Glomerular endothelial cell (primary cell): Measurements from ENCODE around the gene DDO. TPM values are rescaled to one million over a fixed set of nuclear protein-coding genes. Genes with fewer than 3 reads are reported as not detected.
"Not testable (repeated sequence)": the region's sequence is repeated elsewhere in the genome, so short reads cannot be mapped to it uniquely, and the experiment has no call there.

ENCODE experiments used
- DNase-seq: peaks from one replicate; pipeline ENCODE4 v3.0.0-alpha.2; 2011; ENCODE audit warnings: low read depth, low spot score; ENCODE audit errors: extremely low read depth
- total RNA-seq: library from RNA; depleted of rRNA; stranded (reverse); fragments of >200 nt; gene quantifications from 2 replicates; pipeline ENCODE4 v1.2.3, GENCODE V29; 2015

The DDO gene
- total RNA-seq, 1 donor from 2014 or later, result 0.53 TPM

DNA sequence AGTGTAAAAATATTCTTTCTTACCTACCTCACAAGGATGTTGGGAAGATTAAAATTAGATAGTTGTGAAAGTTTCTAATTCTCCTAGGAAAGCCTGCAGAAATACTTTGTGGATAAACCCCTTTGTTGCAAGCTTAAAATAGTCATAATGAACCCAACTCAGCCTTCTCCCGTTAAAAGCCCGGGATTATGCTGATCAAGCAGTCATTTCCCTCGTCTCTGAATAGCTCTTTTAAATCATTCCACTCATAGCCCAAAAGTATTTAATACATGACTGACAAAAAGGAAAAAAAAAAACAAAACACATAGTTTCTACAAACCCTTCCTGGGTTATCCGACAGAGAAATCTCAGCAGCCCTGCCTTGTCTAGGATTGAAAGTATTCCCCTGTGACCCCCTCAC, 46.3 kb downstream of the DDO start:
- DNase-seq, result no peak

DNA sequence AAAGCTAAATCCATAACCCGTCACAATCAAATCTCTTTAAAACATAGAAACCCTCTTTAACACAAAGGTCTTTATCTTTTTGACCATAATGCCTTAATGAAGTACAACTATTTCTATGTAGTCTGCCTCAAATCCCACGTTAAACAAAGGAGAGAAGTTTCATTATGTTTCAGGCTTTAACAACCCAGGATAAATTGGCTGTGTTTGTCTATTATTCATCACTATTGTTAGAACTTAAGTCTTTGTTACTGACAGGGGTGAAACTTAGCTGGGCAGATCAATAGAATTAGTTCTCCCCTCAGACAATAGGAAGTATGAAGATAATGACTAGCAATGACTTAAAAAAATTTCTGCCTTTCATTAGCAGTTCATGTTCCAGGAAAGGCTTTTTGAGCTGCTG, 47.1 kb downstream of the DDO start:
- no peak for DNase-seq

DNA sequence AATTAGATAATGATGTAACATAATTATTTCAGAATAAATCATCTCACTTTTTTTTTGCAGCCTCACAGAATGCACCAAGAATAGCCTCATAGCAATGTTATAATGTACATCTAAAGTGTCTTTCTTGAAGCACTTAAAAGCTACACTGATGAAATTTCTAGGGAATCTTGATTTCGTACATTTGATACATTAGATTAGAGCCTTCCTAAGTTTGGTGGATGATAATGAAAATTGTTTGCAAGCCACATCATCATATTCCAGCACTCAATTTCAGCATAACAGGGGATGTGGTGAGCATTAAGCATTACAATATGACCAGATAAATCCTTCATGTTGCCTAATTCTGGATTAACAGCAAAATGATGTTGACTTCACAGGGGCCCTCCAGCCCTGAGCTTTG, 47.5 kb downstream of the DDO start:
- DNase-seq, result no peak

DNA sequence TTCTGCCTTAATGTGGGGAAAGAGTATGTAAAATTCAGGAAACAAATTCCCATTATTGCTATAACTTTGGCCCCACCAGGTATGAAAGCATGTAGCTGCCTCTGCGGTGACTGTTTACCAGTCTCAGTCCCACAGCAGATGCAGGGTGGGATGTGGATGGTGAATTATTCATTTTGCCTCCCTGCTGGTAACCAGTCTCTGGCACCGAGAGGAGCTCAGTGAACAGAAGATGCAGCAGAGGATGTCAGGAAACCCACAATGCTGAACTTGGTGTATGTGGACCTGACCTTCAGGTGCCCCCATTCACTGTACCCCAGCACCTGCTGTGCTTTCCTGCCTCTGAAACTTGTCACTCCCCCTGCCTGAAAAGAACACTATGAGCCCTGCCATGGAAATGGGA, 48.4 kb downstream of the DDO start:
- no peak for DNase-seq

DNA sequence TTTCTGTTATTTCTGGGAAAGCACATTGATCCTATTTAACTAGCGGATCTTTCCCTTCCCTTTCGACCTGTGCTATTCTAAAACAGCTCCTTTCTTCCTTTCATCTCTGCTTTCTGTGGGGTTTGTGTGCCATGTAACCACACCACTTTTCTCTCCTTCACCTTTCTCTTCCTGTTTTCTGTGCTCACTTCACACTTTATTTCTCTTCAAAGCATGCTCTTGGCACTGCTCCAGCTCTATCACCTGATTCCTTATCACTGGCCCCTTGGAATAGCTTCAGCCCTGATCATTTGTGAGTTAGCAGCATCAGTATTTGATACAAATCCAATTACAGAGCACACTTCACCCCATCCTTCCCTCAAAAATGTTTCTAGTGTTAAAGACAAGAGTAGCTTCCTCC, 49.1 kb downstream of the DDO start:
- DNase-seq, result no peak

DNA sequence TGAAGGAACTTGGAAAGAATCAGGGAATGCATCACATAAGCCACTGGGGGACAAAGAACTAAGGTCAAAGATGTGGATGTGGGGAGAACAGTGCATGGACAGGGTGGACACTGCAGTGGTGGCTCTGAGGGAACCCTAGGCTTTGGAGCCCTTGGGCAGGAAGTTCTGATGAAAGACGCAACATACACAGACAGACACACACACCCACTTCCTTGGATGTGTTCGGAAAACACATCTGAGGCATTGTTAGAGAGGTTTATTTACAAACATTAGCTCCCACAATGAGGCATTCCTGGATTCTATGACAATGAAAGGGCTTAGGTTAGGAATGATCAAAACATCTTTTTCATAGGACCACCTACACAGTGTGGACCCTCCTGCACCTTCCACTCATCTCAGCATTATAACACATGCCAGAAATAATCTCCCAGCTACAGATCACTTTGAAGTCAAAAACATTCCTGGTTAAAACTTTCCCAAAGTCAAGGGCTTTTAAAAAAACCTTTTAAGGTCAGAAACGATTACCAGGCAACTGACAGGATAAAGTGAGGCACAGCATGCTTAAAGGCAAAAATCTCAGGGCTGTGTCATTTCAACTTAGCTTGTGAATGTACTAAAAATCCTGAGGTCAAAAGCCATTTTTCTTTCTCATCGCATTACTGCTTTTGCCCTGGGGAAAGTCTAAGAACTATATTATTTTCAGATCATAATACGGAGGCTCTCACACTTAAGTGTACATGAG, 50.8 kb downstream of the DDO start:
- no peak for DNase-seq

DNA sequence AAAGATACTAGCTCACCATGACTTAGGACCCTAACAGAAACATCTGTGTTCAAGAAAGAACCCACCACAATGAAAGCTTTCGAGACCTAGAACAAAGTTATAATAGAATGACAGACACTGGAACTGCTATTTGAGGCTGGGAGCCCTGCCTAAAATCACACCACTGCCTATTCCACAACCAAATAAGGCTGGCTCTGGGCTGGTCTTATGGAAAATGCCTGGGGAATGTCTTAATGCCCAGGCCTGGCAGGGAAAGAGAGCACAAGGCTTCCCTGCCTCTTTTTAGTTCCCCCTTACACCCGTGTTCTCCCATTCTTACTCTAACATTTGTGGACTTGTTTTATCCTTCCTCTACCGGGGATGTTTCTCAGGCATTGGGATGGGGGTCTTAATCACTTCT, 51.6 kb downstream of the DDO start:
- no peak for DNase-seq

DNA sequence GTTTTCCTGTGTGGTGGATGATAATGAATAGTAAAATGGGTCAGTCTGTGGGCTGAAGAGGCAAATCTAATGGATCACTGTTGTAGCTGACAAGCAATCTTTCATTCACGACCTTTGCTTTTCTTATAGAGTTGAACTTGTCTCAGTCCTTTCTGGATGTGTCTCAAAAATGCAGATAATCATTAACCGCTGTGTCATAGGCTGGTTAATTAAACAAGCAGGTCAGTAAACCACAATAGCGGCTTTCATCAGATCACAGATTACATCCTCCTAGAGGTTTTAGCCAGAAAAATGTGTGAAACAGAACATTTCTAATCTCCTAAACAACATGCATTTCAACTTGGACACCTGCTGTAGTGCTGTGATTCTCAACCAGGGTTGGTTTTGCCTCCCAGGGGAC, 54.7 kb downstream of the DDO start:
- no peak for DNase-seq

DNA sequence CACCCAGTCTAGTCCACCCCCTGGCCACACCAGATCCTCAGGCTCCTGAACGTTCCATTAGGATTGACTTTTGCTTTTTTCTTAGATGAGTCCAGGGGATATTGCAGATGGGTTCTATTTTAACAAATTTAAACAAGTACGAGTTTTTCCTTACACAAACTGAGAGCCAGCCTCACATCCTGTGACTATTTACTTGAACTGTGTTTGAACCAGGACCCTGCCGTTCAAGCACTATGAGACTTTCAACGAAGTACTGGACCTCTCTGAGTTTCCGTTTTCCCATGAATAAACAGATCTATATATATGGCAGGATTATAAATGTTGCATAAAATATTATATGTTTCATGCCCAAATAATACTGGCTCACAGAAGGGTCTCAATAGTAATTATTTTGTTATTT, 55.8 kb downstream of the DDO start:
- no peak for DNase-seq

DNA sequence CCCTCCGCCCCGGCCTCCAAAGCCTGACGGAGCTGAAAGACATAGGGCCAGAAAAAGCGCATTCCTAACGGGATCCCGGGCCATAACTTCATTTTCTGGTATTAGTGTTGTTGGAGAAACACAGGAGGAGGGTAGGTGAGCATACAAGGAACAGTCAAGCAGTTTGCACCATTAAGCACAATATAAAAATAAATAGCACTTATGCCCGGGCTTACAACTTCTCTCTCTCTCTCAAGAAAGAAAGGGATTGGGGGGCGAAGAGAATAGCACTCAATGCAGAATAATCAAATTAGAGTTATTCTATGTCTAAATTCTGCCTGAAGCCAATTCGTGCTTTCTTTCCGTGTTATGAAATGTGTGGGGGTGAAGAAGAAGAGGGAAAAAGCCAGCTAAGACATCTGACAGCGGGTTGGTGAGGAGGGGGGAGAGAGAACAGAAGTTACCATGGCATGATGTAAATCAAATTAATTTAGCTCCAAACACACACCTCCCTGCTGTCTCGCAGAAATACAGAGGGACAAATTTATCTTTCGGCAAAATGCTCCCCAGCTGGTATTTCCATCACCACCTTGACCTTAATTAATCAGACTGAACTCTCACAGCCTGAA, 56.7 kb downstream of the DDO start:
- no peak for DNase-seq

DNA sequence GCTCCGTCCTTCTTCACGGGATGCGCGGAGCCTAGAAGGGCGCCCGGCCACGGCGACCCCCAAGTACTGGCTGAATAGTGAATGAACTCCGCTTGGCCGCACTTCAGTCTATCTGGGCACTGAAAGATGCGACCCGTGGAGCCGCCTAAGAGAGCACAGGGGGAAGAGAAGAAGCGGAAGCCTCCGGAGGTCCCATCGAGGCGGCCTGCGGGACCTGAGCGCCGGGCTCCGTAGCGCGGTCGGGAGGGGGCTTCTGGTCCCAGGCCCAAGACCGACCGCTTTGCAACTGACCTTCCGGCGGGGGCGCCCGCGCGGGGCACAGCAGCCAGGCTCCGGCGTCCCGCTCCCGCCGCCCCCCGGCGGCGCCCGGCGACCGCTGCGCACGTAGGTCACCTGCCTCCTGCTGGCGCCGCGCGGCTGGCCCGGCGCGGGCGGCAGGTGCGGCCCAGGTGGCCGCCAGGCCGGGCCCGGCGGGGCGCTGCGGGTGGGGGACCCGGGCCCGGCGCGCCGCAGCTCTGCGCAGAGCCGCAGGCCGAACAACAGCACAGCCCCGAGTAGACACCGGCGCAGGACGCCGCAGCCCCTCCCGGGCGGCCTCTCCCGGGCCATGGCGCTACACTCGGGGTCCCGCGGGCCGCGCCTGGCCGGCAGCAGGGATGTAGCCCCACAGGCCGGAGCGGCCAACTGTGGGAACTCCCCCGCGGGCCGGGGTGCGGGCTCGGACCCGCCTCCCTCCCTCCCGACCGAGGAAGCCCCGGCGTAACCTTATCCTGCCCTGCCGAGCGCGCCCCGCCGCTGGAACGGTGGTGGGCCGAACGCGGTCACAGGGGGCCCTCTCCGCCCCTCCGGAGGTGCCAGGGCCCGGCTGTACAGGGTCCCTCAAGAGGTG, 57.5 kb downstream of the DDO start, which contains the start of gene METTL24:
TSS of gene METTL24 (minus strand) at position 686 of the 889 bp plus-strand sequence. CDS start at position 609, 77 bp downstream.
- DNase-seq, result no peak

DNA sequence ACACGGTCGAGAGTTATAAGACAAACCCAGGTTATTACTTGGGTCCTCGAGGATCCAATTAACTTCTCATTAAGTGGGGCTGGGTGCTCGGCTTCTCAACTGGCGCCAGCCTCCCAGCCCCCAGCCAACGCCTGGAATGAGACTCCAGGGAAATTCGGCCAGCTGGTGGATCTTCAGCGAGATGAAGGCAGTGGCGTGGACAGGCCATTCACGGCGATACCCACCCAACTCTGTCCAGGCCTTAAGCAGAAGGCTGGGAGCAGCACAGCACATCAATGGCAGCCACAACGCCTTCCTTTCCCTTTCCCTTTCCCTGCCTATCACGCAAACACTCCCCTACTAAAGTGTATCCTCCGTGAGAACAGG, 58.1 kb downstream of the DDO start:
- no peak for DNase-seq

DNA sequence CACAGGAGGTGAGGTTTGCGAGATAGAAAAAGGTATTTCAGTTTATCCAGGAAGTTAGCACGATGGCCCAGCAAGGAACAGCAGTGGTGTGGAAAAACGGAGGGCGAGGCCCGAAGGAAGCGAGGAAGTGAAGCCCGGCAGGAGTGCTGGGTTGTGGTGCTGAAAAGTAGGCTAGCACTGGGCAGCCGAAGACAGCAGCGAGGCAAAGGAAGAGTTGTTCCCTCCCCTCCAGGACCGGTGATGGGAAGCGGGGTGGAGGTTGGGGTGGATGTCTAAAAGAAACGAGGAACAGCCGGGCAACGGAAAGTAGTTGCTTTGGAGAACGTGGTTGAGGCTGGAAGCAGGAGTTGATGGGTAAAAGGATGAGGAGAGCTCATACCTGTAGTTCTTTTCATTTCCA, 58.6 kb downstream of the DDO start:
- no peak for DNase-seq

DNA sequence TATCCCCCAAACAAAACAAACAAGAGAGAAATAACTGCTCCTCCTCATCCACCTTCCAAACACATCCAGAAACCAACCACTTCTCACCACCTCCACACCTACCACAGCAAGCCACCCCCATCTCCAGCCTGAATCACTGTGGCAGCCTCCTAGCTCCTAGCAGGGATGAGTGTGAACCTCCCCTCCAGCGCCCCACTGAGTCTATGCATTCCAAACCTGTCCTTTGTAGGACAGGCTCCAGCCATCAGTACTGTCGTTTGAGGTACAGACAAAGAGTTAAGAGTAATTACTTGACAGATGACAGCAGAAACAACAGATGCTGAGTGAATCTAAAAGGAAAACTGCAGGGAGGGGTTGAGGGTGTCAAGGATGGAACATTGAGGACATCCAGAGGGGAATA, 59.6 kb downstream of the DDO start:
- no peak for DNase-seq

DNA sequence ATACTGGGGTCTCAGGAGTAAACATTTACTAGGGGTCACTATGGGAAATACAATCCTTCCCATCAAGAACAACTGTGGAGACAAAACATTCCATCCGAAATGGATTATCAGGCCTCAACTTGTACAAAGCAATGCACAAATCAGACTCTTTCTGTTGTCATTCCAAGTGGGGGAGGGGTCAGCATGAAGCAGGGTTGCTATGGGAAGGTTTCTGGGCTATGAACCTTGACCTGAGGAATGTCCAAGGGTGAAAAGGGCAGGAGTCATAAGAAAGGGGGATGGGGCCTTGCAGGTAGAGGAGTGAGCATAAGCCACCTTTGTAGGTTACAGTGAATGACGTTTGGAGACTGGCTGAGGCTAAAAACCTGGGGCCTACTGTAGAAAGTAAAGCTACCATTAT, 60.4 kb downstream of the DDO start:
- DNase-seq, result no peak

DNA sequence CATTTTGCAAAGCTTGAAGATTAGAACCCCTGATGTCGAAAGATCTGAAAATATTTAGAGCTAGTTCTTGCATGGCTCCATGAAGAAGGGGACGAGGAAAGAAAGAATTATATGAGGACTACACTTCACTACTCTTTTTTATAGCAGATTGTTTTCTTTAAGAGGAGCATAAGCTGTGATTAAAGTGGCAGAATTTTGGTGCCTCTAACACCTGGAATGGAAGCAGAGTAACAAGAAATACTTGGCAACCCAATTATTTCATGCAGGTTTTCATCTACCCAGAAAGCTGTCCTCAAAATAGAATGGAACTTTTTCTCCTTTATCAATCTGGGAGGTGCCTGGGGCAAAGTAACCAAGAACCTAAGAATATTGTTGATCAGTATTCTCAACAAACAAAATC, 61.2 kb downstream of the DDO start:
- no peak for DNase-seq

DNA sequence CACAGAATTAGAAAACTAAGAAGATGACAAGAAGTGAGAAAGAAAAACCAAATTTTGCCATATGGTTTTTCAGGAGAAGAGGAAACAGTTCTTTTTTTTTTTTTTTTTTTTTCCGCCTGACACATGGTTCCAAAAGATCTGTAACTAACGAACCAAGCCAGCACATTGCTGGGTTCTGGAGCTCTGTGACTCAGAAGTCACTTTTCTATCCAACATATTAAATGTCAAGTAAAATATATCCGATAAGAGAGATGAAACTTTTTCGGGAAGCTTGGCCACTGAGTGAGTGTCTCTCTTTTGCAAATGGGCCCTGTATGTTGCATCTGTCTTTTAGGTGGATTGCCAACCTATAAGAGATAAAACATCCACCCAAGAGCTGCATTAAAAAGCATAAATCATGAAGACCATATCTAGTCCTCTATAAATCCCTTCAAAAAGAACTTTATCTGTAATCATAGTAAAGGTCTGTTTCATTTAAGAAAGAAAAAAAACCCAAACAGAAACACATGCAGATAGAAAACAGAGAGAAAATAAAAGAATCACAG, 61.8 kb downstream of the DDO start:
- no peak for DNase-seq

DNA sequence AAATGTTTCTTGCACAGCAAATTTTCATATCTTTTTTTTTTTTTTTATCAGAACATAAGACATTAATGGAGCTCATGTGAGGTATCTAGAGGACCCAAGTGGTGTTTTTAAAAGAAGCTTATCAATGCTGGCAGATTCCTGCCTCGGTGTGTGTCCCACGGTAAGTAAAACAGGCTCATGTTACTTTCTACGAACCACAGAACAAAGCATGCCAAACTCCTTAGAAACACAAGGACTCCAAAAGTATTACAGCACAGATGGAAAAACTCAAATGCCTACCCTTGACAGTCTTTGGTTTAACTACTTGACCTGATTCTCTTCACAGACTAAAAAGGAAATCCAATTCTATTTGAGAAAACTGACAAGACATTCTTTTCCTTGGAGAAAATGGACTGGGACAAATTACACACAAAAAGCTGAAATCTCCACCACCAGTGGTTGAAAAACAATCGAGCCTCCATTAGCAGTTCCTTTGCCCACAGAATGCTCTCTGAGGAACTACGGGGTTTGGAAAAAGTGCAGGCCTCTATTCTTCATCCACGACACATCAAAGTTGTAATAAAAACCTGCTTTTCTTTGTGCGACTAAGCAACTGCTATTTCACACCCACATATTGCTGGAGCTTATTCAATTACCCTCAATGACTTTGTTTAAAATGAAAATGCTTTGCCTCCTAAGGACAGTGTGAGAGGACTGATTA, 62.7 kb downstream of the DDO start:
- no peak for DNase-seq

DNA sequence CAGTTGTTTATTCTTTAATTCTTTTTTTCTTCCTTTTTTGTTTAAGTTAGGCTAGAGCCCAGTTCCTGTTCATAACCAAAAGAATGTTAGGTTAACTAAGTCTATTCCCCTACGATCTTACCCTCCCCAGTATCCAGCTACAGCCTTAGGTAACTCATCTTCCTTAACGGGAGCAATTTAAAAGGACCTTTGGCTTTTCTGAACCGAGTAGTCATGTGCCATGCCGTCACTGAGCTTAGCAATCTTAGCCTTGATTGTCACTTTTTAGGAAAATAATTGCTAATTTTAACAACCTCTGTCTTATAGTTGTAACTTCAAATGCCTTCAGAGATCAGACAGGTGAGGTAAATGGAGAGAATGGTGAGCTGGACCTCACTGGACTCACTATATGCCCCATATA, 63.4 kb downstream of the DDO start:
- no peak for DNase-seq

DNA sequence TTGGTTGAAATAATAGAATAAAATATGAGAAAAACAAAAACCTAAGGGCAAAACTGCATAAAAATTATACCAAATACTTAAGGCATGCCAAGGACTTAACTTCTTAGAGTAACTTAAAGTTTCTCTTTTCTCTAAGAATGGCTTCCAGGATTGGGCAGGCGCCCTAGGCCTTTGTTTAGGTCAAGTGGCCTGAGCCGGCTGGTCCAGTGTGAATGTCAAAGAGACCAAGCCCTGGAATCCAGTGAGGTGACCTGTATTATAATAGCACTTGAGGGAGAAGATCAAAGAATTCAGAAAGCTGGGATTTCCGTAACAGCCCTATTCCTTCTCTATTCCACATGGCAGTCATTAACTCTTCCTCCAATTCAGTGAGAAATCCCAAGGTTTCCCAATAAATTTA, 63.8 kb downstream of the DDO start:
- no peak for DNase-seq

DNA sequence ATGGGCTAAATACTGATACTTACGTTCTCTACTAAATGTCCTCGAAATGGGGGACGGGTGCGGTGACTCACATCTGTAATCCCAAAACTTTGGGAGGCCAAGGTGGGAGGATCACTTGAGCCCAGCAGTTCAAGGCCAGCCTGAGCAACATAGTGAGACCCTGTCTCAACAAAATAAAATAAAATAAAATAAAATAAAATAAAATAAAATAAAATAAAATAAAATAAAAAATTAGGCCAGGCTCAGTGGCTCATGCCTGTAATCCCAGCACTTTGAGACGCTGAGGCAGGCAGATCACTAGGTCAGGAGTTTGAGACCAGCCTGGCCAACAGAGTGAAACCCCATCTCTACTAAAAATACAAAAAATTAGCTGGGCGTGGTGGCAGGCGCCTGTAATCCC, 64.8 kb downstream of the DDO start:
- not testable (repeated sequence) for DNase-seq
